Neural cell (in vitro differentiated cells): ENCODE results near the gene RAB3IP. TPM values are rescaled to one million over a fixed set of nuclear protein-coding genes. Genes with fewer than 3 reads are reported as not detected.
A peak's percentile ranks its signal among the peaks of the same experiment; 100 is the strongest.

Experiments used
- H2AFZ ChIP-seq: fragments of 200-600, 300-800 bp; sonication (generic), shearing (Covaris generic); 2 replicates; pipeline ENCODE4 v1.6.0; 2014; ENCODE audit warnings: low read depth, mild to moderate bottlenecking, antibody characterized with exemption, low read length, moderate library complexity
- H3F3A ChIP-seq: fragments of 200-600 bp; shearing (Covaris generic); 2 replicates; pipeline ENCODE4 v1.6.1; 2016; ENCODE audit warnings: mild to moderate bottlenecking, moderate library complexity, mixed read lengths, antibody characterized with exemption, low read length; ENCODE audit not compliant: insufficient read depth, poor library complexity, severe bottlenecking
- H3K27ac ChIP-seq: fragments of 200-600, 300-800 bp; sonication (generic), shearing (Covaris generic); 2 replicates; pipeline ENCODE4 v1.5.1; 2014; ENCODE audit warnings: mild to moderate bottlenecking, low read length, moderate library complexity
- H3K27me3 ChIP-seq: fragments of 300-800, 200-600 bp; sonication (generic), shearing (Covaris generic); 2 replicates; pipeline ENCODE4 v1.6.0; 2014; ENCODE audit warnings: mild to moderate bottlenecking, low read depth, low read length, moderate library complexity; ENCODE audit not compliant: insufficient read depth
- H3K36me3 ChIP-seq: fragments of 300-800, 200-600 bp; sonication (generic), shearing (Covaris generic); 2 replicates; pipeline ENCODE4 v1.5.1; 2014; ENCODE audit warnings: mild to moderate bottlenecking, antibody characterized with exemption, low read length, moderate library complexity; ENCODE audit not compliant: insufficient read depth
- H3K4me2 ChIP-seq: fragments of 300-800, 200-600 bp; sonication (generic), shearing (Covaris generic); 2 replicates; pipeline ENCODE4 v1.6.0; 2014; ENCODE audit warnings: mild to moderate bottlenecking, low read length
- H3K4me3 ChIP-seq: fragments of 300-800, 200-600 bp; sonication (generic), shearing (Covaris generic); 2 replicates; pipeline ENCODE4 v1.5.1; 2014; ENCODE audit warnings: mild to moderate bottlenecking, low read length, moderate library complexity
- H3K79me2 ChIP-seq: fragments of 200-600 bp; shearing (Covaris generic); replicated peaks from 2 replicates; pipeline ENCODE4 v1.6.0; 2014; ENCODE audit warnings: mild to moderate bottlenecking, low read length, moderate library complexity; ENCODE audit not compliant: insufficient read depth
- H3K9ac ChIP-seq: fragments of 300-800, 200-600 bp; sonication (generic), shearing (Covaris generic); 2 replicates; pipeline ENCODE4 v1.6.1; 2016; ENCODE audit warnings: mild to moderate bottlenecking, low read length, mixed read lengths
- H3K9me2 ChIP-seq: fragments of 200-600 bp; shearing (Covaris generic); 2 replicates; pipeline ENCODE4 v1.6.1; 2016; ENCODE audit warnings: mild to moderate bottlenecking, low read length, mixed read lengths; ENCODE audit not compliant: insufficient read depth
- H3K9me3 ChIP-seq: fragments of 200-600, 300-800 bp; sonication (generic), shearing (Covaris generic); 2 replicates; pipeline ENCODE4 v1.6.1; 2016; ENCODE audit warnings: mild to moderate bottlenecking, mixed run types, low read length, moderate library complexity, mixed read lengths
- H4K20me1 ChIP-seq: fragments of 200-600 bp; shearing (Covaris generic); 2 replicates; pipeline ENCODE4 v1.6.1; 2016; ENCODE audit warnings: mild to moderate bottlenecking, mixed run types; ENCODE audit not compliant: insufficient read depth
- CTCF ChIP-seq: fragments of 450-650 bp; IDR thresholded peaks from 2 replicates; pipeline ENCODE4 v1.5.1; 2014; ENCODE audit warnings: antibody characterized with exemption, mild to moderate bottlenecking, moderate library complexity; ENCODE audit not compliant: poor library complexity, severe bottlenecking
- EP300 ChIP-seq: fragments of 450-650 bp; conservative IDR thresholded peaks from 2 replicates; pipeline ENCODE4 v1.6.1; 2014; ENCODE audit warnings: antibody characterized with exemption, mild to moderate bottlenecking, moderate library complexity; ENCODE audit not compliant: poor library complexity, severe bottlenecking
- EZH2 ChIP-seq: fragments of 200-600, 300-800 bp; shearing (Covaris generic), sonication (generic); IDR thresholded peaks from 2 replicates; pipeline ENCODE4 v1.6.1; 2014; ENCODE audit warnings: antibody characterized with exemption, low read length, borderline replicate concordance, mild to moderate bottlenecking; ENCODE audit not compliant: insufficient read depth, poor library complexity, severe bottlenecking
- MXI1 ChIP-seq: fragments of 450-650 bp; conservative IDR thresholded peaks from 2 replicates; pipeline ENCODE4 v1.6.1; 2014; ENCODE audit warnings: antibody characterized with exemption, mild to moderate bottlenecking; ENCODE audit not compliant: poor library complexity, severe bottlenecking
- POLR2AphosphoS5 ChIP-seq: IDR thresholded peaks from 2 replicates; pipeline ENCODE4 v1.6.1; 2012
- RAD21 ChIP-seq: fragments of 450-650 bp; conservative IDR thresholded peaks from 2 replicates; pipeline ENCODE4 v1.6.1; 2014; ENCODE audit warnings: antibody characterized with exemption, mild to moderate bottlenecking, moderate library complexity
- REST ChIP-seq: IDR thresholded peaks from 2 replicates; pipeline ENCODE4 v1.6.1; 2012; ENCODE audit warnings: borderline replicate concordance
- SMC3 ChIP-seq: fragments of 450-650 bp; conservative IDR thresholded peaks from 2 replicates; pipeline ENCODE4 v1.6.1; 2014; ENCODE audit warnings: antibody characterized with exemption, mild to moderate bottlenecking, moderate library complexity; ENCODE audit not compliant: poor library complexity
- TAF1 ChIP-seq: IDR thresholded peaks from 2 replicates; pipeline ENCODE4 v1.6.1; 2012; ENCODE audit warnings: low read depth
- polyA minus RNA-seq: library from RNA; depleted of rRNA, polyadenylated mRNA; stranded (reverse); fragments of >200 nt; gene quantifications from 2 replicates; pipeline ENCODE4 v1.2.3, GENCODE V29; 2014
- polyA plus RNA-seq: library from polyadenylated mRNA; depleted of rRNA; stranded (reverse); fragments of >200 nt; gene quantifications from 2 replicates; pipeline ENCODE4 v1.2.3, GENCODE V29; 2014

RAB3IP gene
- polyA plus RNA-seq (23.4 and 24.6 TPM in 2 replicates), polyA minus RNA-seq (52.8 and 62.7 TPM in 2 replicates)

GRCh38 chr12:69738351-69739286, at the start of gene RAB3IP:
RAB3IP (plus strand) TSS chr12:69738860; CDS start chr12:69755409, 16,549 bp downstream.
- Histone ChIP-seq H3F3A (peaks cover 5% of the 10 kb centered on the region), H3K27me3 (no peaks in the 10 kb centered on the region), H3K9me3 (no peaks in the 10 kb centered on the region), H4K20me1 (no peaks in the 10 kb centered on the region), H3K27ac (peak within 1 kb of the TSS; percentile 63), H3K4me3 (peak within 1 kb of the TSS; percentile 87), H3K9me2 (no peaks in the 10 kb centered on the region), H3K4me2 (peak within 1 kb of the TSS; percentile 83), H3K36me3 (no peaks in the 10 kb centered on the region), H3K9ac (peak within 1 kb of the TSS; percentile 66), H2AFZ (no peak within 1 kb of the TSS), H3K79me2 (peaks cover 9% of the 10 kb centered on the region)
- TF ChIP-seq EP300 (no peak), EZH2 (no peak), POLR2AphosphoS5 (peak; percentile 76), CTCF (peak; percentile 70), TAF1 (no peak), RAD21 (peak; percentile 17), SMC3 (peak; percentile 44), REST (peak; percentile 17), MXI1 (no peak)

- Histone ChIP-seq H3K4me2 (no peak overlapping the region), H3K36me3 (no peaks in the 10 kb centered on the region), H3K79me2 (no peaks in the 10 kb centered on the region), H3K9me2 (no peaks in the 10 kb centered on the region), H2AFZ (no peak overlapping the region), H3K9ac (no peak overlapping the region), H3F3A (no peaks in the 10 kb centered on the region), H3K9me3 (no peaks in the 10 kb centered on the region), H3K27me3 (no peaks in the 10 kb centered on the region), H3K4me3 (no peak overlapping the region), H3K27ac (no peak overlapping the region), H4K20me1 (no peaks in the 10 kb centered on the region)
- TF ChIP-seq POLR2AphosphoS5 (no peak), TAF1 (no peak)
Observed at GRCh38 chr12:69689638-69690037, 49.0 kb upstream of the RAB3IP start.
